Spinal cord (tissue), 10 donors: Measurements from ENCODE around the gene LRRC51. TPM values are rescaled to one million over a fixed set of nuclear protein-coding genes. Genes with fewer than 3 reads are reported as not detected.

Source experiments
- DNase-seq, 6 donors: peaks; one replicate each; pipeline versions ENCODE4 v3.0.0 to v3.0.0-alpha.2; 2013 to 2015; ENCODE audit warnings: low spot score in 6 of 6, low read depth in 4 of 6
- H3K27ac ChIP-seq: one replicate; pipeline ENCODE4 v1.5.1; 2013; ENCODE audit warnings: low read depth, low read length, control low read depth
- H3K27me3 ChIP-seq: one replicate; pipeline ENCODE4 v1.6.1; 2013; ENCODE audit warnings: low read length; ENCODE audit not compliant: control insufficient read depth, insufficient read depth
- H3K36me3 ChIP-seq: one replicate; pipeline ENCODE4 v1.6.1; 2013; ENCODE audit warnings: low read length; ENCODE audit not compliant: control insufficient read depth, insufficient read depth
- H3K4me1 ChIP-seq: one replicate; pipeline ENCODE4 v1.6.1; 2013; ENCODE audit warnings: low read length; ENCODE audit not compliant: control insufficient read depth, insufficient read depth
- H3K4me3 ChIP-seq: one replicate; pipeline ENCODE4 v1.5.1; 2013; ENCODE audit warnings: low read depth, low read length, control low read depth
- H3K9me3 ChIP-seq: one replicate; pipeline ENCODE4 v1.6.1; 2013; ENCODE audit warnings: low read length; ENCODE audit not compliant: control insufficient read depth, insufficient read depth
- WGBS: methylation state at CpG from one replicate; pipeline ENCODE4 v1.1.5; 2013; ENCODE audit warnings: missing lambda C conversion rate; ENCODE audit not compliant: insufficient coverage; 5-methylcytosine and 5-hydroxymethylcytosine counted together
- polyA plus RNA-seq, 2 donors: library from polyadenylated mRNA; unstranded; fragments of 120-200 nt; gene quantifications; one replicate each; pipeline ENCODE4 v1.2.1, GENCODE V29; 2013; ENCODE audit not compliant: insufficient read length in 2 of 2
- total RNA-seq, 2 donors: library from RNA; depleted of rRNA in 1 of 2; stranded (reverse); fragments of 120-200 nt in 1 of 2; fragments of >200 nt in 1 of 2; gene quantifications; one replicate each; pipeline versions ENCODE4 v1.2.3 to v1.2.4, GENCODE V29; 2013 to 2014
- donor health status: healthy.

Gene LRRC51
- total and polyA plus RNA-seq, 4 donors = 11.6 to 31.9 (median 25.9) TPM

DNA sequence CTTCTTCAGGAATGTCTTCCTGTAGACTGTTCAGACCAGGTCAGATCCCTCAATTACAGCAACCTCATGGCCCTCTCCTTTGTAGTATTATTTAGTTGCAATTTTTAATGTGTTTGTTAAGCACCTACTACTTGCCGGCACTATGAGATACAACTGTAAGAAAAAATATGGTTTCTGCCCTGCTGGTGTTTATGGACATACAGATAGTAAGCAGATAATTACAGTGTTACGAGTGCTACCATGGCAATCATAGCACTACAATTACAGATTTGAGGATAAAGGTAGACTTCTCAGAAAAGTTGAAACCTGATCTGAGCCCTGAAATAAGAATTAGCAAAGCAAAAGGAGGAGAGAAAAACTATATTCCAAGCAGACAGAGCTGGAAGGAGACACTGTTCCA, 2.8 kb downstream of the LRRC51 start:
- Histone ChIP-seq H3K27ac (no peak overlapping the region), H3K4me1 (peaks cover 18% of the 10 kb centered on the region), H3K9me3 (no peaks in the 10 kb centered on the region), H3K36me3 (peaks cover 3% of the 10 kb centered on the region), H3K27me3 (no peaks in the 10 kb centered on the region), H3K4me3 (no peak overlapping the region)
- no peak for DNase-seq
- WGBS = no CpG with 5 or more reads among the region's 2 CpGs

- no peaks in the 10 kb centered on the region for H3K27me3 ChIP-seq
- DNase-seq = no peak
- H3K9me3 ChIP-seq = no peaks in the 10 kb centered on the region
- H3K36me3 ChIP-seq = peaks cover 4% of the 10 kb centered on the region
- no peak overlapping the region for H3K4me3 ChIP-seq
- WGBS = 88% methylated on average over 2 of the region's 4 CpGs
- peaks cover 16% of the 10 kb centered on the region for H3K4me1 ChIP-seq
- no peak overlapping the region for H3K27ac ChIP-seq
Measured at GRCh38 chr11:72084076-72084475, 3.4 kb downstream of the LRRC51 start.

DNA sequence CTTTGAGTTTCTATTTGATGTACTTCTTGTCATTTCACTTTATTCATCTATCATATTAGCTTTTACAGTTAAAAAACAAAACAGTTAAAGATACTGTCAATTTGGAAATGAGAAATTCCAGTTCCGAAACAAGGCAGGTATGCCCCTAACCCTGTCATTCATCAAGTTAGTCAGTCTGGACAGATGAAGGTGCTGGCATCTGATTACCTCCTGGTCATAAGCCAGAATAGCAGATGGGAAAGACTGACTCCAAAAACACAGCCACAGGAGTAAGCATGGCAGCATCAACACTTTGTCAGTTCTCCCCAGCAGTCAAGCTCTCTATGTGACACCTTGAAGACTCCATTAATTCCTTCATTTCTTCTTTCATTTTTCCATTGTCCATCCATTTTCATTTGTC, 4.3 kb downstream of the LRRC51 start:
- Histone ChIP-seq H3K9me3 (no peaks in the 10 kb centered on the region), H3K4me1 (peaks cover 9% of the 10 kb centered on the region), H3K27ac (no peak overlapping the region), H3K36me3 (peaks cover 4% of the 10 kb centered on the region), H3K4me3 (no peak overlapping the region), H3K27me3 (no peaks in the 10 kb centered on the region)
- 54% methylated on average over 1 of the region's 1 CpG for WGBS
- peak in 1 of 6 donors; percentile 76 for DNase-seq

DNA sequence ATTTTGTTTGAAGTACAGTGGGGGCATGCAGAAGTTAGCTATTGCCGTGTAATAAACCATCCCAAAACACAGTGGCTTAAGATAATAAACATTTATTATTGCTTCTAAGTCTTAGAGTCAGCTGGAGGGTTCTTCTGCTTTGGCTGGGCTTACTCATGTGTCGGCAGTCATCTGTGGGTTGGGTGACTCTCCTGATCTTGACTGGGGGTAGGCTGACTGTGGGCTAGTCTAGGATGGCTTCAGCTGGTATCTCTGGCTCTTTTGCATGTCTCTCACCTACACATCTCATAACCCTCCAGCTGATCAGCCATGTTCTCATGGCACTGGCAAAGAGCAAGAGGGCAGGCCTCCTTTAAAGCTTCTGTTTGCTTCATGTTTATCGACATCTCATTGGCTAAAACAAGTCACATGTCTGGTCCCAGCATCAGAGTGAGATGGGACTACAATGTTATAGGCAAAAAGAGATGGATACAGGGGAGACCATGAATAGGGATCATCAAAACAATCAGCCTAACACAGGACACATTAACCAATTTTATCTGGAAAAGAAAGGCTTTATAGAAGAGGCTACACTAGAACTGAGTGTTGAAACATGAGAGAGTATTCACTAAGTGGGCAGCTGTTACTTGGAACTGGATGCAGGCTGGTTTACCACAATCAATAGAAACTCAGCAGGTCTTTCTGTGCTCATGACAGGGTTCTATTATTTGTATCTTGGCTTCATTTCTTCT, 5.1 kb downstream of the LRRC51 start:
- H3K27ac ChIP-seq = peak overlapping the region; percentile 76
- peaks cover 4% of the 10 kb centered on the region for H3K36me3 ChIP-seq
- peaks cover 9% of the 10 kb centered on the region for H3K4me1 ChIP-seq
- WGBS = no CpG with 5 or more reads among the region's 3 CpGs
- H3K9me3 ChIP-seq = no peaks in the 10 kb centered on the region
- peak in 2 of 6 donors; percentile 66 to 70 for DNase-seq
- no peak overlapping the region for H3K4me3 ChIP-seq
- H3K27me3 ChIP-seq = no peaks in the 10 kb centered on the region

- no peak overlapping the region for H3K27ac ChIP-seq
- WGBS = 83% methylated on average over 2 of the region's 4 CpGs
- H3K4me1 ChIP-seq = peaks cover 6% of the 10 kb centered on the region
- H3K27me3 ChIP-seq = no peaks in the 10 kb centered on the region
- DNase-seq = no peak
- H3K9me3 ChIP-seq = no peaks in the 10 kb centered on the region
- peaks cover 6% of the 10 kb centered on the region for H3K36me3 ChIP-seq
- no peak overlapping the region for H3K4me3 ChIP-seq
Measured at GRCh38 chr11:72088076-72088808, 7.6 kb downstream of the LRRC51 start.

- 6% methylated on average over 2 of the region's 4 CpGs for WGBS
- DNase-seq = peak in 3 of 6 donors; percentile 52 to 87 (median 82)
- H3K4me3 ChIP-seq = no peak overlapping the region
- no peaks in the 10 kb centered on the region for H3K27me3 ChIP-seq
- H3K36me3 ChIP-seq = peaks cover 28% of the 10 kb centered on the region
- H3K9me3 ChIP-seq = no peaks in the 10 kb centered on the region
- H3K27ac ChIP-seq = no peak overlapping the region
- H3K4me1 ChIP-seq = peaks cover 3% of the 10 kb centered on the region
Measured at GRCh38 chr11:72091292-72091691, 10.6 kb downstream of the LRRC51 start.

GRCh38 chr11:72098741-72099140, 18.1 kb downstream of the LRRC51 start:
- 93% methylated on average over 3 of the region's 3 CpGs for WGBS
- H3K27ac ChIP-seq = no peak overlapping the region
- H3K4me1 ChIP-seq = peaks cover 16% of the 10 kb centered on the region
- no peak for DNase-seq
- peaks cover 58% of the 10 kb centered on the region for H3K36me3 ChIP-seq
- no peaks in the 10 kb centered on the region for H3K9me3 ChIP-seq
- H3K27me3 ChIP-seq = no peaks in the 10 kb centered on the region
- no peak overlapping the region for H3K4me3 ChIP-seq

DNA sequence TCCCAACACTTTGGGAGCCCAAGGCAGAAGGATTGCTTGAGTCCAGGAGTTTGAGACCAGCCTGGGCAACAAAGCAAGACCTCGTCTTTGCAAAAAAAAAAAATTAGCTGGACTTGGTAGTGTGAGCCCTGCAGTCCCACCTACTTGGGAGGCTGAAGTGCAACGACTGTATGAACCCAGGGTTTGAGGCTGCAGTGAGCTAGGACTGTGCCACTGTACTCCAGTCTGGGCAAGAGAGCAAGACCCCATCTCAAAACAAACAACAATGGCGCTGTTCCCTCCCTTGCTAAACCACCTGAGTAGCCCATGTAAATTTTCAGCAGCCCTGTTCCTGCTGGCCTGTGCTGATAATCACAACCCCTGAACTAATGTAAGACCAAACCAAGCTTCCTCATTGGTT, 19.4 kb downstream of the LRRC51 start:
- H3K9me3 ChIP-seq = no peaks in the 10 kb centered on the region
- no peak overlapping the region for H3K4me3 ChIP-seq
- no peak for DNase-seq
- peaks cover 18% of the 10 kb centered on the region for H3K4me1 ChIP-seq
- H3K27ac ChIP-seq = no peak overlapping the region
- no peaks in the 10 kb centered on the region for H3K27me3 ChIP-seq
- H3K36me3 ChIP-seq = peaks cover 56% of the 10 kb centered on the region
- 93% methylated on average over 3 of the region's 3 CpGs for WGBS

DNA sequence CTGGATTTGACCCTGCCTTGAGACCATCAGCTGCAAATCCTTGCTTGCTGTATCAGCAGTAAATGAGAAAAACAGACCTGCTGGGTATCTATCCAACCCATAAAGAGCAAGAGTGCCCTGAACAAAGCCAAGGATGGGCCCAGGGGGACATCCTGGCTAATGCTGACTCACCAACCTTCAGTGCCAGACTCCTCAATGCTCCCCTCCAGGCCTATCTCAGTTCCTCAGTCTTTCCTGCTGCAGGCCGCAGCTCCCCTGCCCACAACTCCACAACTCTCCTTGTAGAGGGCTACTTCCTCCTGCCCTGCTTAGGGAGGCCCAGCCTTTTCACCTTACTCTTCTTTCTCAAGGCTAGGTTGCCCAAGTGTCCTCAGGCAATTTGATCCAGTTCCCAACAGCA, 19.8 kb downstream of the LRRC51 start:
- Histone ChIP-seq H3K4me1 (peaks cover 18% of the 10 kb centered on the region), H3K9me3 (no peaks in the 10 kb centered on the region), H3K27me3 (no peaks in the 10 kb centered on the region), H3K27ac (no peak overlapping the region), H3K4me3 (no peak overlapping the region), H3K36me3 (peaks cover 54% of the 10 kb centered on the region)
- 100% methylated on average over 1 of the region's 1 CpG for WGBS
- DNase-seq = no peak

- no peak for DNase-seq
- Histone ChIP-seq H3K27ac (peak overlapping the region; percentile 88), H3K27me3 (no peaks in the 10 kb centered on the region), H3K4me1 (peaks cover 18% of the 10 kb centered on the region), H3K36me3 (peaks cover 42% of the 10 kb centered on the region), H3K9me3 (no peaks in the 10 kb centered on the region), H3K4me3 (peak overlapping the region; percentile 83)
- 67% methylated on average over 2 of the region's 4 CpGs for WGBS
Measured at GRCh38 chr11:72102162-72102561, 21.5 kb downstream of the LRRC51 start.
